IMR-90 (cell line): ENCODE measurements around the gene NAT14. TPM values are rescaled to one million over a fixed set of nuclear protein-coding genes. Genes with fewer than 3 reads are reported as not detected.

ENCODE experiments used
- ATAC-seq: fragments of 200-7000 bp; cut with Tn5 transposase; 2 replicates; pipeline ENCODE4 v1.9.1; 2020; ENCODE audit warnings: low read depth, mild to moderate bottlenecking, moderate library complexity
- BruUV-seq: library from RNA; stranded (reverse); fragments of 400-500 nt; replicated peaks from 2 replicates; lab custom pipeline; 2021; lab: Mats Ljungman, UMichigan
- CTCF ChIA-PET: fragments of 300-600 bp; formaldehyde crosslinking; extraction: SDS; loops from one replicate; lab custom pipeline; 2021; ENCODE audit warnings: antibody characterized with exemption; lab: Yijun Ruan, JAX
- POLR2A ChIA-PET: fragments of 300-600 bp; sonication (Branson Sonifier 250); formaldehyde crosslinking; loops from one replicate; lab custom pipeline; 2022; ENCODE audit warnings: antibody characterized with exemption; ENCODE audit not compliant: unreplicated experiment; lab: Charles Lee
- DNase-seq: peaks from one replicate; pipeline ENCODE4 v3.0.0; 2013
- H2AFZ ChIP-seq: replicated peaks from 2 replicates; pipeline ENCODE3; 2013; ENCODE audit warnings: low read length, mild to moderate bottlenecking; ENCODE audit not compliant: poor library complexity
- H2AK5ac ChIP-seq: 2 replicates; pipeline ENCODE4 v1.6.1; 2013; ENCODE audit warnings: low read depth, low read length, inconsistent platforms
- H2AK9ac ChIP-seq: replicated peaks from 2 replicates; pipeline ENCODE3; 2013; ENCODE audit warnings: mild to moderate bottlenecking, low read depth, low read length, moderate library complexity; ENCODE audit not compliant: poor library complexity
- H2BK120ac ChIP-seq: 2 replicates; pipeline ENCODE4 v1.6.1; 2013; ENCODE audit warnings: low read depth, low read length, inconsistent platforms
- H2BK15ac ChIP-seq: 3 replicates; pipeline ENCODE4 v1.6.1; 2013; ENCODE audit warnings: low read depth, low read length, inconsistent platforms
- H2BK20ac ChIP-seq: 2 replicates; pipeline ENCODE4 v1.6.1; 2013; ENCODE audit warnings: low read depth, mild to moderate bottlenecking, inconsistent platforms, low read length, moderate library complexity
- H2BK5ac ChIP-seq: 2 replicates; pipeline ENCODE4 v1.6.1; 2013; ENCODE audit warnings: mild to moderate bottlenecking, low read depth, low read length, inconsistent platforms; ENCODE audit not compliant: poor library complexity, severe bottlenecking
- H3K14ac ChIP-seq: replicated peaks from 2 replicates; pipeline ENCODE4 v1.6.1; 2013; ENCODE audit warnings: low read depth, low read length, inconsistent platforms
- H3K18ac ChIP-seq: 2 replicates; pipeline ENCODE4 v1.6.1; 2013; ENCODE audit warnings: low read depth, low read length, control low read depth
- H3K23ac ChIP-seq: 2 replicates; pipeline ENCODE4 v1.6.1; 2013; ENCODE audit warnings: low read depth, low read length, inconsistent platforms
- H3K27ac ChIP-seq: 2 replicates; pipeline ENCODE4 v1.5.1; 2013; ENCODE audit warnings: mild to moderate bottlenecking, control low read depth, low read length; ENCODE audit not compliant: insufficient read depth
- H3K27me3 ChIP-seq: 2 replicates; pipeline ENCODE4 v1.6.1; 2013; ENCODE audit warnings: low read length; ENCODE audit not compliant: control insufficient read depth, insufficient read depth
- H3K36me3 ChIP-seq: 2 replicates; pipeline ENCODE4 v1.6.1; 2013; ENCODE audit warnings: low read length, mixed read lengths; ENCODE audit not compliant: control insufficient read depth, insufficient read depth
- H3K4ac ChIP-seq: 2 replicates; pipeline ENCODE4 v1.6.1; 2013; ENCODE audit warnings: low read depth, low read length, inconsistent platforms
- H3K4me1 ChIP-seq: 2 replicates; pipeline ENCODE4 v1.6.1; 2013; ENCODE audit warnings: low read length, mixed read lengths; ENCODE audit not compliant: control insufficient read depth, insufficient read depth
- H3K4me2 ChIP-seq: 2 replicates; pipeline ENCODE4 v1.6.1; 2013; ENCODE audit warnings: low read depth, mild to moderate bottlenecking, control low read depth, low read length, moderate library complexity
- H3K4me3 ChIP-seq: 2 replicates; pipeline ENCODE4 v1.5.1; 2013; ENCODE audit warnings: low read depth, mild to moderate bottlenecking, control low read depth, low read length, moderate library complexity; ENCODE audit not compliant: insufficient read depth
- H3K56ac ChIP-seq: 2 replicates; pipeline ENCODE4 v1.6.1; 2013; ENCODE audit warnings: low read length, inconsistent platforms; ENCODE audit not compliant: insufficient read depth; ENCODE audit errors: extremely low read depth
- H3K79me1 ChIP-seq, 2 experiments: 2 replicates each; pipeline ENCODE4 v1.6.1; 2013; ENCODE audit warnings: low read length in 2 of 2, inconsistent platforms in 1 of 2, low read depth in 1 of 2
- H3K9ac ChIP-seq: 2 replicates; pipeline ENCODE4 v1.6.1; 2013; ENCODE audit warnings: low read depth, low read length, control low read depth
- H3K9me1 ChIP-seq: 2 replicates; pipeline ENCODE4 v1.6.1; 2013; ENCODE audit warnings: low read length, inconsistent platforms; ENCODE audit not compliant: insufficient read depth
- H3K9me3 ChIP-seq: 2 replicates; pipeline ENCODE4 v1.6.1; 2013; ENCODE audit warnings: low read length; ENCODE audit not compliant: control insufficient read depth, insufficient read depth
- H4K20me1 ChIP-seq: 2 replicates; pipeline ENCODE4 v1.6.1; 2013; ENCODE audit warnings: low read length, inconsistent platforms; ENCODE audit not compliant: insufficient read depth
- H4K5ac ChIP-seq: 2 replicates; pipeline ENCODE4 v1.6.1; 2013; ENCODE audit warnings: mild to moderate bottlenecking, low read depth, low read length, control low read depth
- H4K8ac ChIP-seq, 2 experiments: 2 replicates each; pipeline ENCODE4 v1.6.1; 2013; ENCODE audit warnings: low read depth in 2 of 2, low read length in 2 of 2, control low read depth in 1 of 2, inconsistent platforms in 1 of 2
- H4K91ac ChIP-seq: 2 replicates; pipeline ENCODE4 v1.6.1; 2013; ENCODE audit warnings: low read depth, low read length, inconsistent platforms; ENCODE audit not compliant: insufficient read depth
- POLR2A ChIP-seq: IDR thresholded peaks from 2 replicates; pipeline ENCODE4 v1.6.1; 2012; ENCODE audit warnings: mild to moderate bottlenecking, low read depth, low read length
- RFX5 ChIP-seq: IDR thresholded peaks from 2 replicates; pipeline ENCODE4 v1.8.0; 2012; ENCODE audit warnings: low read depth, mild to moderate bottlenecking, low read length, moderate library complexity
- WGBS, 2 experiments: methylation state at CpG; one replicate each; pipeline versions ENCODE4 v1.1.5 to v1.1.7; 2013; ENCODE audit warnings: missing lambda C conversion rate in 2 of 2; ENCODE audit not compliant: insufficient read length in 1 of 2; ENCODE audit errors: extremely low coverage in 2 of 2; 5-methylcytosine and 5-hydroxymethylcytosine counted together
- dilution Hi-C: fragments of 300-500 bp; cut with HindIII; formaldehyde crosslinking; loops from one replicate; pipeline ENCODE4 v1.14.3; 2018; ENCODE audit warnings: low sequenced_read_pairs; ENCODE audit not compliant: unreplicated experiment
- in situ Hi-C: fragments of 300-500 bp; cut with MboI; formaldehyde crosslinking; loops from 3 replicates; pipeline ENCODE4 v1.14.3; 2019; ENCODE audit warnings: low sequenced_read_pairs, inconsistent platforms, mixed read lengths
- intact Hi-C: fragments of 100-400 bp; cut with micrococcal nuclease; formaldehyde crosslinking; loops from 2 replicates; pipeline ENCODE4 v1.10.0; 2022
- polyA plus RNA-seq, 3 experiments: library from polyadenylated mRNA; depleted of rRNA; stranded (reverse); fragments of >200 nt; gene quantifications; 2 replicates each; pipeline ENCODE4 v1.2.3, GENCODE V29; 2012; ENCODE audit warnings: low replicate concordance in 1 of 3
- total RNA-seq: library from RNA; depleted of rRNA; stranded (reverse); fragments of >200 nt; gene quantifications from 2 replicates; pipeline ENCODE4 v1.2.3, GENCODE V29; 2012

Gene NAT14
- total and polyA plus RNA-seq, 2 of the 4 experiments (the other 2 are of a cell fraction): 4.3 to 41.2 TPM

- no peak within 1 kb of the TSS for H2BK5ac ChIP-seq
- POLR2A ChIA-PET: no interaction called here
- no peak within 1 kb of the TSS for H3K14ac ChIP-seq
- peaks cover 8% of the 10 kb centered on the region; the same call in 1 of the 2 replicates for H4K20me1 ChIP-seq
- no TSS peak for BruUV-seq
- H2AK9ac ChIP-seq: no peak within 1 kb of the TSS
- no peaks in the 10 kb centered on the region for H3K9me3 ChIP-seq
- no peaks in the 10 kb centered on the region for H3K36me3 ChIP-seq
- no peak within 1 kb of the TSS for H3K27ac ChIP-seq
- H3K9ac ChIP-seq: no peak within 1 kb of the TSS
- H3K18ac ChIP-seq: no peak within 1 kb of the TSS
- no peak within 1 kb of the TSS for H4K8ac ChIP-seq
- intact Hi-C loops (no loop called here), dilution Hi-C loops (no loop called here), in situ Hi-C loops (no loop called here)
- no peak within 1 kb of the TSS for H2AK5ac ChIP-seq
- H3K23ac ChIP-seq: no peak within 1 kb of the TSS
- no peak within 1 kb of the TSS for H3K4me2 ChIP-seq
- H3K27me3 ChIP-seq: peaks cover 69% of the 10 kb centered on the region
- H2BK120ac ChIP-seq: no peak within 1 kb of the TSS
- no peak for DNase-seq
- H4K91ac ChIP-seq: no peak within 1 kb of the TSS
- H3K9me1 ChIP-seq: no peaks in the 10 kb centered on the region; the same call in 1 of the 2 replicates
- H3K4me3 ChIP-seq: no peak within 1 kb of the TSS
- peak within 1 kb of the TSS; percentile 63 for H2AFZ ChIP-seq
- no peak within 1 kb of the TSS for H2BK15ac ChIP-seq
- H4K5ac ChIP-seq: no peak within 1 kb of the TSS
- no peak within 1 kb of the TSS for H3K4ac ChIP-seq
- no peak within 1 kb of the TSS for H2BK20ac ChIP-seq
- H3K4me1 ChIP-seq: no peaks in the 10 kb centered on the region
- CTCF ChIA-PET: no interaction called here
- H3K79me1 ChIP-seq: no peaks in the 10 kb centered on the region
- TF ChIP-seq RFX5: no peak
- TF ChIP-seq POLR2A: no peak
- ATAC-seq: no peak
- no peak within 1 kb of the TSS for H3K56ac ChIP-seq
- 3% methylated on average over 26 of the region's 43 CpGs; no CpG with 5 or more reads in 1 of the 2 experiments for WGBS, 2 experiments
These were observed 41.8 kb upstream of the NAT14 start, which contains the start of gene SHISA7 for GRCh38 chr19:55443045-55443823. Gene SHISA7, minus strand, starts transcription at chr19:55443300. Its CDS starts 437 bp downstream, at chr19:55442863.
